GM23248 (cell line): ENCODE data around the gene MAP2K7. TPM values are rescaled to one million over a fixed set of nuclear protein-coding genes. Genes with fewer than 3 reads are reported as not detected.
A peak's percentile ranks its signal among the peaks of the same experiment; 100 is the strongest.

Experiments
- DNase-seq: peaks from one replicate; pipeline ENCODE4 v3.0.0-alpha.2; 2015
- H2AFZ ChIP-seq: fragments of 200-600 bp; sonication (generic); 2 replicates; pipeline ENCODE4 v1.6.1; 2016; ENCODE audit warnings: antibody characterized with exemption
- H3F3A ChIP-seq: fragments of 200-600 bp; sonication (generic); 2 replicates; pipeline ENCODE4 v1.6.1; 2016; ENCODE audit warnings: mild to moderate bottlenecking, antibody characterized with exemption, mixed run types; ENCODE audit not compliant: insufficient read depth
- H3K27ac ChIP-seq: fragments of 200-600 bp; sonication (generic); 2 replicates; pipeline ENCODE4 v1.5.1; 2016; ENCODE audit warnings: mild to moderate bottlenecking
- H3K27me3 ChIP-seq: fragments of 200-600 bp; sonication (generic); replicated peaks from 2 replicates; pipeline ENCODE4 v1.6.1; 2016; ENCODE audit warnings: mild to moderate bottlenecking; ENCODE audit not compliant: insufficient read depth
- H3K36me3 ChIP-seq: fragments of 200-600 bp; sonication (generic); 2 replicates; pipeline ENCODE4 v1.6.1; 2016; ENCODE audit warnings: low read depth, mild to moderate bottlenecking
- H3K4me1 ChIP-seq: fragments of 200-600 bp; sonication (generic); 2 replicates; pipeline ENCODE4 v1.6.1; 2016; ENCODE audit warnings: mild to moderate bottlenecking; ENCODE audit not compliant: insufficient read depth
- H3K4me2 ChIP-seq: fragments of 200-600 bp; sonication (generic); one replicate; pipeline ENCODE4 v1.6.1; 2016; ENCODE audit warnings: mild to moderate bottlenecking; ENCODE audit not compliant: unreplicated experiment
- H3K4me3 ChIP-seq: fragments of 200-600 bp; sonication (generic); 2 replicates; pipeline ENCODE4 v1.5.1; 2016; ENCODE audit warnings: mild to moderate bottlenecking
- H3K79me2 ChIP-seq: fragments of 200-600 bp; sonication (generic); 2 replicates; pipeline ENCODE4 v1.6.1; 2016; ENCODE audit warnings: mild to moderate bottlenecking; ENCODE audit not compliant: insufficient read depth
- H3K9ac ChIP-seq: fragments of 200-600 bp; sonication (generic); 2 replicates; pipeline ENCODE4 v1.6.1; 2016; ENCODE audit warnings: mild to moderate bottlenecking
- H3K9me2 ChIP-seq: fragments of 200-600 bp; sonication (generic); 2 replicates; pipeline ENCODE4 v1.6.1; 2016; ENCODE audit warnings: mixed run types, mild to moderate bottlenecking, moderate library complexity; ENCODE audit not compliant: insufficient read depth
- H3K9me3 ChIP-seq: fragments of 200-600 bp; sonication (generic); one replicate; pipeline ENCODE4 v1.6.1; 2017; ENCODE audit warnings: low read depth
- H4K20me1 ChIP-seq: fragments of 200-600 bp; sonication (generic); 2 replicates; pipeline ENCODE4 v1.6.0; 2016; ENCODE audit not compliant: insufficient read depth
- EZH2 ChIP-seq: fragments of 200-600 bp; sonication (generic); IDR thresholded peaks from 2 replicates; pipeline ENCODE4 v1.6.1; 2018; ENCODE audit warnings: antibody characterized with exemption, mild to moderate bottlenecking; ENCODE audit not compliant: insufficient read depth, poor library complexity, severe bottlenecking
- EZH2phosphoT487 ChIP-seq: fragments of 200-600 bp; sonication (generic); IDR thresholded peaks from 2 replicates; pipeline ENCODE4 v1.6.1; 2018; ENCODE audit warnings: antibody characterized with exemption, moderate library complexity, mild to moderate bottlenecking, low read depth; ENCODE audit not compliant: insufficient read depth
- WGBS, 2 experiments: methylation state at CpG; one replicate each; pipeline ENCODE4 v1.1.6; 2015 to 2017; ENCODE audit warnings: low lambda C conversion rate in 2 of 2, low coverage in 1 of 2; ENCODE audit errors: missing lambda C conversion rate in 2 of 2; 5-methylcytosine and 5-hydroxymethylcytosine counted together
- in situ Hi-C: fragments of 300-500 bp; cut with MboI; formaldehyde crosslinking; loops from 2 replicates; pipeline ENCODE4 v1.15.0; 2020
- polyA plus RNA-seq: library from polyadenylated mRNA; unstranded; fragments of >200 nt; fragmentation: Nextera tagmentation; extraction: Ambion mirVana; gene quantifications from 2 replicates; pipeline ENCODE4 v1.2.1, GENCODE V29; 2016
- total RNA-seq: library from RNA; depleted of rRNA; stranded (reverse); fragments of >200 nt; shearing (Covaris generic); gene quantifications from 2 replicates; pipeline ENCODE4 v1.2.3, GENCODE V29; 2014

MAP2K7 gene
- total and polyA plus RNA-seq, 2 experiments from 2014 or later: 4.6 to 9.7 TPM

DNA sequence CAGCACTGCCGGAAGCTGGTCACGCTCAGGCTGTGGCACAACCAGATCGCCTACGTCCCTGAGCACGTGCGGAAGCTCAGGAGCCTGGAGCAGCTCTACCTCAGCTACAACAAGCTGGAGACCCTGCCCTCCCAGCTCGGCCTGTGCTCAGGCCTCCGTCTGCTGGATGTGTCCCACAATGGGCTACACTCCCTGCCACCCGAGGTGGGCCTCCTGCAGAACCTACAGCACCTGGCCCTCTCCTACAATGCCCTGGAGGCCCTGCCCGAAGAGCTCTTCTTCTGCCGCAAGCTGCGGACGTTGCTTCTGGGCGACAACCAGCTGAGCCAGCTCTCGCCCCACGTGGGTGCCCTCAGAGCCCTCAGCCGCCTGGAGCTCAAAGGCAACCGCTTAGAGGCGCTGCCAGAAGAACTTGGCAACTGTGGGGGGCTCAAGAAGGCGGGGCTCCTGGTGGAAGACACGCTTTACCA is 3.2 kb upstream of the MAP2K7 start:
- no peaks in the 10 kb centered on the region for H4K20me1 ChIP-seq
- H3K4me1 ChIP-seq: peaks cover 10% of the 10 kb centered on the region
- no peak overlapping the region for H3K9ac ChIP-seq
- H3K4me3 ChIP-seq: no peak overlapping the region
- in situ Hi-C loops: no loop called here
- TF ChIP-seq EZH2phosphoT487 (no peak), EZH2 (no peak)
- no peaks in the 10 kb centered on the region for H3K36me3 ChIP-seq
- no peaks in the 10 kb centered on the region for H3K27me3 ChIP-seq
- no peaks in the 10 kb centered on the region for H3K9me3 ChIP-seq
- H3K79me2 ChIP-seq: peaks cover 22% of the 10 kb centered on the region
- H3F3A ChIP-seq: no peaks in the 10 kb centered on the region
- WGBS, 2 experiments: 85 to 87% methylated on average over 18 to 21 of the region's 21 CpGs
- DNase-seq: no peak
- H3K9me2 ChIP-seq: no peaks in the 10 kb centered on the region
- H3K27ac ChIP-seq: no peak overlapping the region
- no peak overlapping the region for H3K4me2 ChIP-seq
- H2AFZ ChIP-seq: no peak overlapping the region

DNA sequence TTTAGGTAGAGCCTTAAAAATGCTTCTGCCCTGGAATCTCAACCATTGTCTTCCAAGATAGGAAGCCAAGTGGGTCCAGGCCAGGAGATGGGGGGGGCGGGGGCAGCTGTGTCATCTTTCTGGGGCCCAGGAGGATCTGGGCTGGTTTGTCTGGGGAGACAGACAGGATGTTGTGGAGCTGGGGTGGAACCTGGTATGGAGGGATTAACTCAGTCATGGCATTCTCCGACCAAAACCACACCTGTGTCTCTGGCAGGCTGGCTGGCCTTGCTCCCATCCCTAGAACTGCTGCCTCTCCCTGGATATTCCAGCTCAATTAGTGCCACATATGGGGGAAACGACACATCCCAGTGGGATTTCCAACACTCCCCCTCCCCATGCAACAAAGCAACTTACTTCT is 2.7 kb upstream of the MAP2K7 start:
- H3K79me2 ChIP-seq: peaks cover 27% of the 10 kb centered on the region
- DNase-seq: no peak
- in situ Hi-C loops: no loop called here
- no peaks in the 10 kb centered on the region for H3K9me2 ChIP-seq
- no peak overlapping the region for H3K27ac ChIP-seq
- H2AFZ ChIP-seq: no peak overlapping the region
- no peaks in the 10 kb centered on the region for H4K20me1 ChIP-seq
- peaks cover 10% of the 10 kb centered on the region for H3K4me1 ChIP-seq
- no peak overlapping the region for H3K4me2 ChIP-seq
- 88 to 99% methylated on average over 3 of the region's 3 CpGs for WGBS, 2 experiments
- H3K27me3 ChIP-seq: no peaks in the 10 kb centered on the region
- H3K36me3 ChIP-seq: no peaks in the 10 kb centered on the region
- no peak overlapping the region for H3K9ac ChIP-seq
- H3F3A ChIP-seq: no peaks in the 10 kb centered on the region
- TF ChIP-seq EZH2phosphoT487 (no peak), EZH2 (no peak)
- no peaks in the 10 kb centered on the region for H3K9me3 ChIP-seq
- no peak overlapping the region for H3K4me3 ChIP-seq

DNA sequence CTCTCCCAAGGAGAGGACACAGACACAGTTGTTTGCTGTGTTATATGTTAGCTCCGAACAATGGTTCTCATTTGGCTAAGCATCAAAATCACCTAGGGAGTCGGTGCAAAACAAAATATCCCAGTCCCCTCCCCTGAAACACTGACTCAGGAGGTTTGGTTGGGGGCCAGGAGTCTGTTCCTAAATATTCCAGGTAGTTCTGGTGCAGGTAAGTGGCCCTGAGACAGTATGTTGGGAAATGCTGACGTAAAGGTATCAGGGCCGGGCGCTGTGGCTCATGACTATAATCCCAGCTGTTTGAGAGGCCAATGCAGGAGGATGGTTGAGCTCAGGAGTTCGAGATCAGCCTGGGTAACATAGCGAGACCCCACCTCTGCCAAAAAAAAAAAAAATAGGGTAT is 2.3 kb upstream of the MAP2K7 start:
- no peak for TF ChIP-seq EZH2phosphoT487
- no peak for TF ChIP-seq EZH2
- WGBS, 2 experiments: 94% methylated on average over 7 of the region's 7 CpGs
- peaks cover 31% of the 10 kb centered on the region for H3K79me2 ChIP-seq

DNA sequence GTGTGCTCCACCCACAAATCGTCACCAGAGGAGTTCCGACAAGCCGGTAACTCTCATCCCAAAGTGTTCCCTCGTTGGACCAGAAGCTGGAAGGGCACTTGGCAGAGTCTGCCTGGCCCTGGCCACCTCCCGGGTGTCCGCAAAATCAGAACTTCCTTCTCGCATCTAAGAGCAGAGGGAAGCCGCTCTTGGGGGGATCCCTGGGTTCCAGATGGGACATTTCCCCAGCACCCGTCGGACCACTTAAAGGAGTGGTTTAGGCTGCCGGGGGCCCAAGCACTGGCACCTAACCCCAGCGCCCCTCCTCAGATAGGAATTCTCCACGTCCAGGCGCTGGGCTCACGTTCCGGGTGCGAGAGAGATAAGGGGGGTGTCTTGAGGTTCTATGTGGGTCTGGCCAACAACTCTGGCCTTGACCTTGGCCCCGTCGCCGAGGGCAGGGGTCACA is 857 bp upstream of the MAP2K7 start:
- peaks cover 46% of the 10 kb centered on the region for H3K79me2 ChIP-seq
- H3K27me3 ChIP-seq: no peaks in the 10 kb centered on the region
- peak overlapping the region; percentile 85 for H3K9ac ChIP-seq
- H3K4me3 ChIP-seq: peak overlapping the region; percentile 89
- TF ChIP-seq EZH2 (no peak), EZH2phosphoT487 (no peak)
- peak overlapping the region; percentile 71 for H3K27ac ChIP-seq
- peak; percentile 56 for DNase-seq
- peak overlapping the region; percentile 98 for H3K4me2 ChIP-seq
- 6 to 8% methylated on average over 20 of the region's 20 CpGs for WGBS, 2 experiments
- no peaks in the 10 kb centered on the region for H3K9me2 ChIP-seq
- H3K4me1 ChIP-seq: peaks cover 10% of the 10 kb centered on the region
- H4K20me1 ChIP-seq: no peaks in the 10 kb centered on the region; the same call in 1 of the 2 replicates
- no peaks in the 10 kb centered on the region for H3K9me3 ChIP-seq
- in situ Hi-C loops: no loop called here
- H2AFZ ChIP-seq: peak overlapping the region; percentile 82
- H3F3A ChIP-seq: no peaks in the 10 kb centered on the region
- H3K36me3 ChIP-seq: no peaks in the 10 kb centered on the region

More for the DNA sequence above, 2.3 kb upstream of the MAP2K7 start:
- Histone ChIP-seq H3K9ac (no peak overlapping the region), H4K20me1 (no peaks in the 10 kb centered on the region), H3K27me3 (no peaks in the 10 kb centered on the region), H2AFZ (no peak overlapping the region), H3K4me3 (no peak overlapping the region), H3K27ac (no peak overlapping the region), H3K9me2 (no peaks in the 10 kb centered on the region), H3K36me3 (no peaks in the 10 kb centered on the region), H3K9me3 (no peaks in the 10 kb centered on the region), H3K4me2 (no peak overlapping the region), H3K4me1 (peaks cover 10% of the 10 kb centered on the region), H3F3A (no peaks in the 10 kb centered on the region)
- DNase-seq: no peak
- in situ Hi-C loops: no loop called here
